ENCODE measurements around the gene FAM83D. TPM values are rescaled to one million over a fixed set of nuclear protein-coding genes. Genes with fewer than 3 reads are reported as not detected.
A peak's percentile ranks its signal among the peaks of the same experiment; 100 is the strongest.

Gene FAM83D
- total and polyA plus RNA-seq, 10 donors = 0.46 to 3.0 (median 1.3) TPM

- TF ChIP-seq, protein P1, sequence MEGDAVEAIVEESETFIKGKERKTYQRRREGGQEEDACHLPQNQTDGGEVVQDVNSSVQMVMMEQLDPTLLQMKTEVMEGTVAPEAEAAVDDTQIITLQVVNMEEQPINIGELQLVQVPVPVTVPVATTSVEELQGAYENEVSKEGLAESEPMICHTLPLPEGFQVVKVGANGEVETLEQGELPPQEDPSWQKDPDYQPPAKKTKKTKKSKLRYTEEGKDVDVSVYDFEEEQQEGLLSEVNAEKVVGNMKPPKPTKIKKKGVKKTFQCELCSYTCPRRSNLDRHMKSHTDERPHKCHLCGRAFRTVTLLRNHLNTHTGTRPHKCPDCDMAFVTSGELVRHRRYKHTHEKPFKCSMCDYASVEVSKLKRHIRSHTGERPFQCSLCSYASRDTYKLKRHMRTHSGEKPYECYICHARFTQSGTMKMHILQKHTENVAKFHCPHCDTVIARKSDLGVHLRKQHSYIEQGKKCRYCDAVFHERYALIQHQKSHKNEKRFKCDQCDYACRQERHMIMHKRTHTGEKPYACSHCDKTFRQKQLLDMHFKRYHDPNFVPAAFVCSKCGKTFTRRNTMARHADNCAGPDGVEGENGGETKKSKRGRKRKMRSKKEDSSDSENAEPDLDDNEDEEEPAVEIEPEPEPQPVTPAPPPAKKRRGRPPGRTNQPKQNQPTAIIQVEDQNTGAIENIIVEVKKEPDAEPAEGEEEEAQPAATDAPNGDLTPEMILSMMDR (IDR thresholded peaks at IDR 0.05 in 8 of 11, conservative IDR thresholded peaks at IDR 0.05 in 3 of 11) = no peak
- no peak for TF ChIP-seq POLR2A (IDR thresholded peaks at IDR 0.05)
- TF ChIP-seq POLR2AphosphoS5 (IDR thresholded peaks at IDR 0.05) = no peak
- Histone ChIP-seq H3K4me3 (no peak overlapping the region), H3K4me1 (peaks cover 7 to 26% (median 21%) of the 10 kb centered on the region in 6 donors), H3K27ac (no peak overlapping the region), H3K9me3 (no peaks in the 10 kb centered on the region), H3K36me3 (peaks cover 3 to 81% (median 36%) of the 10 kb centered on the region in 6 donors), H3K27me3 (replicated peaks in 1 of 7) (peaks cover 0 to 2% (median 0%) of the 10 kb centered on the region in 7 donors)
- intact Hi-C loops (cut with DNase I; ENCODE audit: low total_unique reads) = loop anchor here (10.0 kb wide), 1 partner anchor 142 kb away; no protein-coding TSS in a partner anchor
- 80 to 90% (median 85%) methylated on average over 4 of the region's 4 CpGs for WGBS, 5 donors
- no peak for DNase-seq
Measured at GRCh38 chr20:38897267-38897666, 28.9 kb upstream of the FAM83D start.

DNA sequence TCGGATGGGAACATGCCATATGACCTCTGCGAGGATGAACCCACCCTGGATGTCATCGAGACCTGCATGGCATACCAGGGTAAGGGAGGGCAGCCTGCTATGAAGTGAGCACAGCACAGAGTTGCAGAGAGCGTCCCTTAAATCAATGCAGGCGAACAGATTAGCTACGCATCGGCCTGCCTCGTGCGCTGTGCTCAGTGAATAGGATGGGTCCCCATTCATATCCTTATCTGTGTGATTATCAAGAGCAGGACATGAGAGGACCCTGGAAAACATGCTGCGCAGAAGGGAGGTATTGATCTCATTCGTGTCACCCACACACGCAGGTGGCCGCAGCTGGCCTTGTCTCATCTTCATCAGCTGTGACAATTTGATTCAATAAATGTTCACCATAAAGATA is 25.6 kb upstream of the FAM83D start:
- no peak for TF ChIP-seq POLR2A (IDR thresholded peaks at IDR 0.05)
- TF ChIP-seq, protein P1 (IDR thresholded peaks at IDR 0.05 in 8 of 11, conservative IDR thresholded peaks at IDR 0.05 in 3 of 11) = no peak
- no peak for TF ChIP-seq POLR2AphosphoS5 (IDR thresholded peaks at IDR 0.05)
- H3K27ac ChIP-seq = no peak overlapping the region
- H3K4me3 ChIP-seq = no peak overlapping the region
- intact Hi-C loops (cut with DNase I; ENCODE audit: low total_unique reads) = no loop called here
- H3K36me3 ChIP-seq = peaks cover 6 to 100% (median 66%) of the 10 kb centered on the region in 6 donors
- H3K4me1 ChIP-seq = no peaks in the 10 kb centered on the region
- 93 to 95% (median 94%) methylated on average over 12 to 13 of the region's 13 CpGs for WGBS, 5 donors
- H3K27me3 ChIP-seq (replicated peaks in 1 of 7) = peaks cover 0 to 2% (median 0%) of the 10 kb centered on the region in 7 donors
- peaks cover 0 to 15% (median 9%) of the 10 kb centered on the region in 8 donors for H3K9me3 ChIP-seq
- peak; percentile 61 for DNase-seq

- 92 to 96% (median 96%) methylated on average over 7 to 8 of the region's 8 CpGs for WGBS, 5 donors
- no peaks in the 10 kb centered on the region for H3K4me1 ChIP-seq
- peaks cover 0 to 2% (median 0%) of the 10 kb centered on the region in 7 donors for H3K27me3 ChIP-seq (replicated peaks in 1 of 7)
- TF ChIP-seq POLR2AphosphoS5 (IDR thresholded peaks at IDR 0.05) (peak in 1 of 3 donors; percentile 29), POLR2A (IDR thresholded peaks at IDR 0.05) (no peak)
- DNase-seq = peak; percentile 58
- no peak overlapping the region for H3K27ac ChIP-seq
- no peak overlapping the region for H3K4me3 ChIP-seq
- H3K36me3 ChIP-seq = peaks cover 6 to 100% (median 78%) of the 10 kb centered on the region in 6 donors
- intact Hi-C loops (cut with DNase I; ENCODE audit: low total_unique reads) = no loop called here
- H3K9me3 ChIP-seq = peaks cover 0 to 15% (median 9%) of the 10 kb centered on the region in 8 donors
Measured at GRCh38 chr20:38902601-38903000, 23.6 kb upstream of the FAM83D start.

- intact Hi-C loops (cut with DNase I; ENCODE audit: low total_unique reads) = no loop called here
- Histone ChIP-seq H3K9me3 (peaks cover 0 to 15% (median 9%) of the 10 kb centered on the region in 8 donors), H3K4me3 (no peak overlapping the region), H3K27ac (no peak overlapping the region), H3K27me3 (replicated peaks in 1 of 7) (peaks cover 0 to 2% (median 0%) of the 10 kb centered on the region in 7 donors), H3K36me3 (peaks cover 6 to 100% (median 84%) of the 10 kb centered on the region in 6 donors), H3K4me1 (no peaks in the 10 kb centered on the region)
- 43 to 65% (median 49%) methylated on average over 5 of the region's 5 CpGs for whole genome bisulfite sequencing, 5 donors
- peak; percentile 7 for DNase-seq
- TF ChIP-seq POLR2A (IDR thresholded peaks at IDR 0.05) (no peak), POLR2AphosphoS5 (IDR thresholded peaks at IDR 0.05) (no peak)
- TF ChIP-seq, protein P1 (IDR thresholded peaks at IDR 0.05 in 8 of 11, conservative IDR thresholded peaks at IDR 0.05 in 3 of 11) = no peak
Measured at GRCh38 chr20:38903335-38903734, 22.9 kb upstream of the FAM83D start.
